HepG2 (cell line): ENCODE results near the gene CLPX. TPM values are rescaled to one million over a fixed set of nuclear protein-coding genes. Genes with fewer than 3 reads are reported as not detected.

ENCODE experiments used
- ATAC-seq: fragments of 200-7000 bp; cut with Tn5 transposase; 3 replicates; pipeline ENCODE4 v1.9.1; 2020; ENCODE audit warnings: mild to moderate bottlenecking, moderate library complexity
- Bru-seq: library from RNA; stranded (reverse); fragments of 400-500 nt; gene quantifications from one replicate; lab custom pipeline; 2021; lab: Mats Ljungman, UMichigan
- BruChase-seq, 2 experiments: library from RNA; stranded (reverse); fragments of 400-500 nt; gene quantifications; one replicate each; lab custom pipeline; 2021; lab: Mats Ljungman, UMichigan
- BruUV-seq: library from RNA; stranded (reverse); fragments of 400-500 nt; replicated peaks from 2 replicates; lab custom pipeline; 2021; lab: Mats Ljungman, UMichigan
- CTCF ChIA-PET: fragments of 300-600 bp; formaldehyde crosslinking; extraction: SDS; loops from one replicate; lab custom pipeline; 2021; ENCODE audit warnings: low total read pairs, inconsistent platforms, low intra/inter-chr PET ratio; lab: Yijun Ruan, JAX
- POLR2A ChIA-PET: fragments of 350-600 bp; sonication (Branson Sonifier 250); formaldehyde crosslinking; loops from one replicate; lab custom pipeline; 2020; ENCODE audit warnings: antibody characterized with exemption, inconsistent platforms; lab: Yijun Ruan, JAX
- DNase-seq: peaks from one replicate; pipeline ENCODE4 v3.0.0-alpha.2; 2015; ENCODE audit warnings: low spot score
- FAIRE-seq: peaks from 3 replicates; lab custom pipeline; 2011; peaks lifted over from hg19 to GRCh38; lab: Jason Lieb, UNC
- H2AFZ ChIP-seq: one replicate; pipeline ENCODE4 v1.6.1; 2011; ENCODE audit warnings: low read length, inconsistent platforms
- H3K27ac ChIP-seq: fragments of 300-600 bp; 3 replicates; pipeline ENCODE4 v1.8.0; 2011; ENCODE audit warnings: mixed run types, mild to moderate bottlenecking, mixed read lengths, low read length, inconsistent platforms; ENCODE audit not compliant: insufficient read depth; ENCODE audit errors: extremely low read length
- H3K27me3 ChIP-seq, 2 experiments: fragments of 200-600 bp in 1 of 2; 2 replicates in 1 of 2; 3 replicates in 1 of 2; pipeline versions ENCODE4 v1.6.0 to v1.8.0; 2011; ENCODE audit warnings: low read length in 2 of 2, mild to moderate bottlenecking in 2 of 2, moderate library complexity in 2 of 2, inconsistent platforms in 1 of 2; ENCODE audit not compliant: insufficient read depth in 2 of 2, control insufficient read depth in 1 of 2
- H3K36me3 ChIP-seq, 2 experiments: fragments of 200-600 bp in 1 of 2; replicated peaks in 1 of 2; 2 replicates in 1 of 2; 3 replicates in 1 of 2; pipeline versions ENCODE4 v1.5.1 to v1.8.0; 2011; ENCODE audit warnings: low read length in 2 of 2, inconsistent platforms in 1 of 2; ENCODE audit not compliant: insufficient read depth in 2 of 2, control insufficient read depth in 1 of 2
- H3K4me1 ChIP-seq: 2 replicates; pipeline ENCODE4 v1.5.1; 2012; ENCODE audit warnings: low read length, inconsistent platforms; ENCODE audit not compliant: insufficient read depth
- H3K4me2 ChIP-seq: 2 replicates; pipeline ENCODE4 v1.6.0; 2011; ENCODE audit warnings: low read depth, low read length, inconsistent platforms
- H3K4me3 ChIP-seq, 3 experiments: fragments of 200-600 bp in 1 of 3; sonication (generic), shearing (Covaris generic) in 1 of 3; replicated peaks in 1 of 3; 2 replicates each; pipeline ENCODE4 v1.5.1; 2011 to 2016; ENCODE audit warnings: low read length in 3 of 3, inconsistent platforms in 2 of 3, low read depth in 2 of 3, mild to moderate bottlenecking in 2 of 3, control low read depth in 1 of 3, mixed read lengths in 1 of 3; ENCODE audit not compliant: insufficient read depth in 1 of 3
- H3K79me2 ChIP-seq: one replicate; pipeline ENCODE4 v1.6.1; 2011; ENCODE audit warnings: low read length, inconsistent platforms; ENCODE audit not compliant: insufficient read depth
- H3K9ac ChIP-seq: 2 replicates; pipeline ENCODE4 v1.6.0; 2011; ENCODE audit warnings: mild to moderate bottlenecking, low read depth, low read length, inconsistent platforms; ENCODE audit not compliant: insufficient read depth
- H3K9me3 ChIP-seq: 2 replicates; pipeline ENCODE4 v1.5.1; 2012; ENCODE audit warnings: mild to moderate bottlenecking, low read length
- H4K20me1 ChIP-seq: 2 replicates; pipeline ENCODE4 v1.6.0; 2011; ENCODE audit warnings: inconsistent platforms, mild to moderate bottlenecking, low read length, moderate library complexity; ENCODE audit not compliant: insufficient read depth
- DR1 ChIP-seq: sonication (generic); formaldehyde crosslinking; IDR thresholded peaks from 2 replicates; pipeline ENCODE4 v1.8.0; 2021; ENCODE audit warnings: mild to moderate bottlenecking, missing genetic modification reagents, inconsistent platforms
- FOXJ3 ChIP-seq: sonication (generic); formaldehyde crosslinking; IDR thresholded peaks from 2 replicates; pipeline ENCODE4 v1.4.0; 2020; ENCODE audit warnings: missing genetic modification reagents, mild to moderate bottlenecking, borderline replicate concordance
- SAFB2 ChIP-seq: sonication (generic); formaldehyde crosslinking; IDR thresholded peaks from 2 replicates; pipeline ENCODE4 v1.5.1; 2020; ENCODE audit warnings: missing genetic modification reagents, low read depth, mild to moderate bottlenecking, borderline replicate concordance
- ZFX ChIP-seq: sonication (generic); formaldehyde crosslinking; IDR thresholded peaks from 2 replicates; pipeline ENCODE4 v1.4.0; 2020; ENCODE audit warnings: mild to moderate bottlenecking, low read depth, missing genetic modification reagents, moderate library complexity
- ZNF143 ChIP-seq: sonication (generic); formaldehyde crosslinking; IDR thresholded peaks from 2 replicates; pipeline ENCODE4 v1.4.0; 2020; ENCODE audit warnings: missing genetic modification reagents
- ZNF33A ChIP-seq: sonication (generic); formaldehyde crosslinking; IDR thresholded peaks from 2 replicates; pipeline ENCODE4 v1.5.1; 2020; ENCODE audit warnings: missing genetic modification reagents, mild to moderate bottlenecking, moderate library complexity, borderline replicate concordance
- ZNF432 ChIP-seq: sonication (generic); formaldehyde crosslinking; IDR thresholded peaks from 2 replicates; pipeline ENCODE4 v1.5.0; 2020; ENCODE audit warnings: missing genetic modification reagents, mild to moderate bottlenecking, borderline replicate concordance
- WGBS: methylation state at CpG from one replicate; pipeline ENCODE4 v1.1.6; 2017; ENCODE audit warnings: low lambda C conversion rate; 5-methylcytosine and 5-hydroxymethylcytosine counted together
- in situ Hi-C: cut with HindIII; loops from 2 replicates; pipeline ENCODE4 v1.10.0; 2017; ENCODE audit warnings: low pct_unique_long_range_greater_than_20kb; ENCODE audit not compliant: extremely low pct_ligation_motif_present
- intact Hi-C: fragments of 100-400 bp; cut with micrococcal nuclease; formaldehyde crosslinking; loops from one replicate; pipeline ENCODE4 v1.10.0; 2022; ENCODE audit not compliant: unreplicated experiment
- long read RNA-seq, 2 experiments: library from RNA in 1 of 2; library from polyadenylated mRNA in 1 of 2; stranded (forward) in 1 of 2; unstranded in 1 of 2; transcript quantifications; one replicate each; pipeline ENCODE4 v2.0.0, GENCODE V29; 2019 to 2022
- polyA minus RNA-seq, 3 experiments: library from RNA; depleted of rRNA, polyadenylated mRNA; stranded (reverse); fragments of >200 nt; gene quantifications; 2 replicates each; pipeline ENCODE4 v1.2.3, GENCODE V29; 2011; ENCODE audit warnings: low replicate concordance in 1 of 3
- polyA plus RNA-seq, 8 experiments: library from polyadenylated mRNA; depleted of rRNA in 3 of 8; stranded (reverse) in 7 of 8; unstranded in 1 of 8; fragments of >200 nt; fragmentation: Illumina TruSeq in 4 of 8; extraction: Trizol in 4 of 8; gene quantifications; 2 replicates each; pipeline versions ENCODE4 v1.2.1 to v1.2.3, GENCODE V29; 2011 to 2016; ENCODE audit warnings: low read depth in 4 of 8, missing spikeins in 1 of 8, mixed read lengths in 1 of 8; ENCODE audit not compliant: insufficient read depth in 1 of 8
- total RNA-seq, 5 experiments: library from RNA; depleted of rRNA; stranded (reverse); fragments of >200 nt; fragmentation: Illumina TruSeq; extraction: Trizol; gene quantifications; 2 replicates each; pipeline ENCODE4 v1.2.3, GENCODE V29; 2016; ENCODE audit warnings: low read depth in 1 of 5
- TF ChIP-seq, protein P1 (sequence below): sonication (generic); formaldehyde crosslinking; IDR thresholded peaks from 2 replicates; pipeline ENCODE4 v1.8.1; 2023; ENCODE audit warnings: missing genetic modification reagents, mild to moderate bottlenecking, borderline replicate concordance
- TF ChIP-seq, protein P2 (sequence below): sonication (generic); formaldehyde crosslinking; IDR thresholded peaks from 2 replicates; pipeline ENCODE4 v1.4.0; 2020; ENCODE audit warnings: low read depth, missing genetic modification reagents
- TF ChIP-seq, protein P3 (sequence below): sonication (generic); formaldehyde crosslinking; IDR thresholded peaks from 2 replicates; pipeline ENCODE4 v1.5.0; 2020; ENCODE audit warnings: missing genetic modification reagents

Gene CLPX
- 61.3 and 100 TPM in 2 replicates for total RNA-seq (2016; rRNA removed; fragmentation: Illumina TruSeq; extraction: Trizol)
- 12.9 and 13.1 TPM in 2 replicates for total RNA-seq (2016; cell fraction: cytosol; rRNA removed; fragmentation: Illumina TruSeq; extraction: Trizol; ENCODE audit: low read depth)
- 63.2 and 98.2 TPM in 2 replicates for total RNA-seq (2016; cell fraction: insoluble cytoplasmic fraction; rRNA removed; fragmentation: Illumina TruSeq; extraction: Trizol)
- 20.9 and 25.4 TPM in 2 replicates for total RNA-seq (2016; cell fraction: membrane; rRNA removed; fragmentation: Illumina TruSeq; extraction: Trizol)
- 31.7 and 36.9 TPM in 2 replicates for total RNA-seq (2016; cell fraction: nucleus; rRNA removed; fragmentation: Illumina TruSeq; extraction: Trizol)
- polyA plus RNA-seq (2011; rRNA removed): 26.9 and 33.9 TPM in 2 replicates
- 16.3 and 18.6 TPM in 2 replicates for polyA plus RNA-seq (2011; cell fraction: cytosol; rRNA removed)
- polyA plus RNA-seq (2011; cell fraction: nucleus; rRNA removed): 19.7 and 22.9 TPM in 2 replicates
- 42.1 and 52.0 TPM in 2 replicates for polyA plus RNA-seq (2012)
- 4.3 and 5.1 TPM in 2 replicates for polyA plus RNA-seq (2016; cell fraction: cytosol; fragmentation: Illumina TruSeq; extraction: Trizol; ENCODE audit: low read depth)
- 67.6 and 69.7 TPM in 2 replicates for polyA plus RNA-seq (2016; cell fraction: insoluble cytoplasmic fraction; fragmentation: Illumina TruSeq; extraction: Trizol; ENCODE audit: low read depth)
- 8.5 and 9.1 TPM in 2 replicates for polyA plus RNA-seq (2016; cell fraction: membrane; fragmentation: Illumina TruSeq; extraction: Trizol; ENCODE audit: low read depth)
- polyA plus RNA-seq (2016; cell fraction: nucleus; fragmentation: Illumina TruSeq; extraction: Trizol; ENCODE audit: insufficient read depth, low read depth): 28.6 and 29.4 TPM in 2 replicates
- 11.6 and 14.2 TPM in 2 replicates for polyA minus RNA-seq (2011; rRNA and poly(A)+ RNA removed; ENCODE audit: low replicate concordance)
- polyA minus RNA-seq (2011; cell fraction: cytosol; rRNA and poly(A)+ RNA removed): 36.0 and 47.6 TPM in 2 replicates
- 61.9 and 76.2 TPM in 2 replicates for polyA minus RNA-seq (2011; cell fraction: nucleus; rRNA and poly(A)+ RNA removed)
- Bru-seq, nascent RNA: percentile 85 among the genes with signal in this experiment
- BruChase-seq, experiment 1, labeled RNA remaining after a 6-hour chase: percentile 83 among the genes with signal in this experiment
- percentile 80 among the genes with signal in this experiment for BruChase-seq, experiment 2, labeled RNA remaining after a 2-hour chase
- long read RNA-seq, experiment 1, full-length matches to known transcripts: 21 of 33 reads
- long read RNA-seq, experiment 1, partial matches to known transcripts: 11 of 33 reads
- long read RNA-seq, experiment 1, other reads (novel, unspliced or antisense): 1 of 33 reads
- long read RNA-seq, experiment 2, full-length matches to known transcripts: 32 of 64 reads
- long read RNA-seq, experiment 2, partial matches to known transcripts: 9 of 64 reads
- long read RNA-seq, experiment 2, other reads (novel, unspliced or antisense): 23 of 64 reads

DNA sequence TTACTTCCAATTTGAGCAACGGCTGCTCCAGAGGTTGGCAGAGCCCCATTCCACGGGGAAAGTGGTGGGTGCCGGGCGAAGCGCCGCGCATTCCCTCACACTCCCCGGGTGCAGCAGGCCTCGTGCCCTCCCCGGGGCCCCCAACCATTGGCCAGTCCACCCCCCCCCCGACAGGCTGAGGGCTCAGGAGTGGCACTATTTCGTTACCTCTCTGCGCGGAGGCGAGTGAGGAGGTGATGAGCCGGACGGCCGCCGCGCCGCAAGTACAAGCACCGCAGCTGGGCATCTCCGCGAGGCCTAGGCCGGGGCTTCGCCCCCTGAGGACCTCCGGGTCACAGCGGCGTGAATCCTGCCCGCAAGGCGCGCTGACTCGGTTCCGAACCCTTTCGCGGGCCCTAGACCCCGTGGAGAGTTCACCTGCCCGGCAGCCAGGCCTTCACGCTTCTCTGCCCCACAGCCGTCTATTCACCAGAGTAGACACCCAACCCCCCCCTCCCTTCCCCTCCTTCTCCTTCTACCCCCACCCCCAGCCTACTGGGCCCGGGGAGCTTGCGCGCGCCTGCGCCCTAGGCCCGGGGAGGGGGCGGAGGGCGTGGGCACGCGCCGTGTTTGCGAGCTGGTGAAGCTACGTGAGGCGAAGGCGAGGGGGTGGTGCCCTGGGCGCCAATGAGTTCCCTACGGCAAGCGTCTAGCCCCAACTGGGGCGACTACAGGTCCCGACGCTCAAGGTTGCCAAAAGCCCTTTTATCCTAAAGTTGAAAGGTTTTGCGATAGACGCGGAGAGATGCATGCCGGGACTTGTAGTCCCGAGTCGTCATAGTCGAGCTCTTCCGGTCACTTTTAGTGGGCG is at the start of gene CLPX:
Gene CLPX, minus strand, starts transcription at position 475 of the 850 bp plus-strand sequence. Its CDS starts 189 bp downstream, at position 286.
- intact Hi-C loops (loop anchor here (1.0 to 10.0 kb wide), 3 partner anchors 86 to 200 kb away; no protein-coding TSS in a partner anchor), in situ Hi-C loops (loop anchor here (5.0 to 10.0 kb wide), 2 partner anchors 112 to 200 kb away; partner anchors contain the start of gene RNU5A-1)
- CTCF ChIA-PET: interaction anchor here (1.5 kb wide), 1 partner anchor 152 kb away, joined by 6 read pairs; no protein-coding TSS in a partner anchor
- Histone ChIP-seq H3K79me2 (peaks cover 42% of the 10 kb centered on the region), H3K36me3 (0 out of 5 replicates have a peak, but pooled peaks cover 0 to 10% of the 10 kb centered on the region in 2 experiments), H3K4me3 (peak within 1 kb of the TSS; percentile 81 to 97 (median 90)), H3K4me2 (peak within 1 kb of the TSS; percentile 80), H3K9me3 (no peaks in the 10 kb centered on the region), H2AFZ (peak within 1 kb of the TSS; percentile 32), H4K20me1 (0 out of 2 replicates have a peak, but pooled peaks cover 6% of the 10 kb centered on the region), H3K27me3 (no peaks in the 10 kb centered on the region; a peak in 1 of 5 replicates), H3K27ac (peak within 1 kb of the TSS; percentile 92), H3K4me1 (peaks cover 53% of the 10 kb centered on the region), H3K9ac (peak within 1 kb of the TSS; percentile 92)
- WGBS: 2% methylated on average over 22 of the region's 70 CpGs
- ATAC-seq (peak; percentile 89), DNase-seq (peak; percentile 96), FAIRE-seq (peak; percentile 58)
- no TSS peak for BruUV-seq
- POLR2A ChIA-PET: interaction anchor here (0.6 to 3.6 kb wide), 31 partner anchors 10 to 448 kb away, joined by 3 to 92 read pairs (median 5); partner anchors contain the start of genes PARP16, PDCD7, RNU5B-1 and SLC51B
- TF ChIP-seq SAFB2 (CRISPR knock-in tag) (peak; percentile 63; the same call in 1 of the 2 replicates), FOXJ3 (no peak), ZNF143 (CRISPR knock-in tag) (peak; percentile 95), ZNF33A (CRISPR knock-in tag) (no peak), DR1 (CRISPR knock-in tag) (no peak), ZNF432 (CRISPR knock-in tag) (no peak), ZFX (peak; percentile 96)
- TF ChIP-seq, protein P1, sequence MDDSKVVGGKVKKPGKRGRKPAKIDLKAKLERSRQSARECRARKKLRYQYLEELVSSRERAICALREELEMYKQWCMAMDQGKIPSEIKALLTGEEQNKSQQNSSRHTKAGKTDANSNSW (CRISPR knock-in tag): no peak
- TF ChIP-seq, protein P2, sequence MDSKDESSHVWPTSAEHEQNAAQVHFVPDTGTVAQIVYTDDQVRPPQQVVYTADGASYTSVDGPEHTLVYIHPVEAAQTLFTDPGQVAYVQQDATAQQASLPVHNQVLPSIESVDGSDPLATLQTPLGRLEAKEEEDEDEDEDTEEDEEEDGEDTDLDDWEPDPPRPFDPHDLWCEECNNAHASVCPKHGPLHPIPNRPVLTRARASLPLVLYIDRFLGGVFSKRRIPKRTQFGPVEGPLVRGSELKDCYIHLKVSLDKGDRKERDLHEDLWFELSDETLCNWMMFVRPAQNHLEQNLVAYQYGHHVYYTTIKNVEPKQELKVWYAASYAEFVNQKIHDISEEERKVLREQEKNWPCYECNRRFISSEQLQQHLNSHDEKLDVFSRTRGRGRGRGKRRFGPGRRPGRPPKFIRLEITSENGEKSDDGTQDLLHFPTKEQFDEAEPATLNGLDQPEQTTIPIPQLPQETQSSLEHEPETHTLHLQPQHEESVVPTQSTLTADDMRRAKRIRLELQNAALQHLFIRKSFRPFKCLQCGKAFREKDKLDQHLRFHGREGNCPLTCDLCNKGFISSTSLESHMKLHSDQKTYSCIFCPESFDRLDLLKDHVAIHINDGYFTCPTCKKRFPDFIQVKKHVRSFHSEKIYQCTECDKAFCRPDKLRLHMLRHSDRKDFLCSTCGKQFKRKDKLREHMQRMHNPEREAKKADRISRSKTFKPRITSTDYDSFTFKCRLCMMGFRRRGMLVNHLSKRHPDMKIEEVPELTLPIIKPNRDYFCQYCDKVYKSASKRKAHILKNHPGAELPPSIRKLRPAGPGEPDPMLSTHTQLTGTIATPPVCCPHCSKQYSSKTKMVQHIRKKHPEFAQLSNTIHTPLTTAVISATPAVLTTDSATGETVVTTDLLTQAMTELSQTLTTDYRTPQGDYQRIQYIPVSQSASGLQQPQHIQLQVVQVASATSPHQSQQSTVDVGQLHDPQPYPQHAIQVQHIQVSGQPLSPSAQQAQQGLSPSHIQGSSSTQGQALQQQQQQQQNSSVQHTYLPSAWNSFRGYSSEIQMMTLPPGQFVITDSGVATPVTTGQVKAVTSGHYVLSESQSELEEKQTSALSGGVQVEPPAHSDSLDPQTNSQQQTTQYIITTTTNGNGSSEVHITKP (CRISPR knock-in tag): peak; percentile 65; the same call in 1 of the 2 replicates
- TF ChIP-seq, protein P3, sequence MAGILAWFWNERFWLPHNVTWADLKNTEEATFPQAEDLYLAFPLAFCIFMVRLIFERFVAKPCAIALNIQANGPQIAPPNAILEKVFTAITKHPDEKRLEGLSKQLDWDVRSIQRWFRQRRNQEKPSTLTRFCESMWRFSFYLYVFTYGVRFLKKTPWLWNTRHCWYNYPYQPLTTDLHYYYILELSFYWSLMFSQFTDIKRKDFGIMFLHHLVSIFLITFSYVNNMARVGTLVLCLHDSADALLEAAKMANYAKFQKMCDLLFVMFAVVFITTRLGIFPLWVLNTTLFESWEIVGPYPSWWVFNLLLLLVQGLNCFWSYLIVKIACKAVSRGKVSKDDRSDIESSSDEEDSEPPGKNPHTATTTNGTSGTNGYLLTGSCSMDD (CRISPR knock-in tag): no peak
